H9 (cell line): ENCODE measurements around the gene ITSN2. TPM values are rescaled to one million over a fixed set of nuclear protein-coding genes. Genes with fewer than 3 reads are reported as not detected.

Source experiments
- DNase-seq: peaks from one replicate; pipeline ENCODE4 v3.0.0-alpha.2; 2017
- H2AFZ ChIP-seq: one replicate; pipeline ENCODE4 v1.6.1; 2013; ENCODE audit warnings: mild to moderate bottlenecking, low read length, control low read depth, moderate library complexity
- H2AK5ac ChIP-seq: 2 replicates; pipeline ENCODE4 v1.6.1; 2013; ENCODE audit warnings: low read length, control low read depth, mixed read lengths; ENCODE audit not compliant: insufficient read length
- H2BK120ac ChIP-seq: one replicate; pipeline ENCODE4 v1.6.1; 2013; ENCODE audit warnings: low read depth, mild to moderate bottlenecking, low read length, control low read depth, inconsistent platforms; ENCODE audit not compliant: poor library complexity, severe bottlenecking
- H2BK12ac ChIP-seq: 2 replicates; pipeline ENCODE4 v1.6.1; 2013; ENCODE audit warnings: low read length, control low read depth, mixed read lengths, low read depth; ENCODE audit not compliant: insufficient read length
- H2BK15ac ChIP-seq: 2 replicates; pipeline ENCODE4 v1.6.1; 2013; ENCODE audit warnings: low read depth, low read length, control low read depth
- H2BK20ac ChIP-seq: one replicate; pipeline ENCODE4 v1.6.1; 2013; ENCODE audit warnings: low read depth, mild to moderate bottlenecking, low read length, control low read depth, inconsistent platforms; ENCODE audit not compliant: poor library complexity, severe bottlenecking
- H2BK5ac ChIP-seq: 2 replicates; pipeline ENCODE4 v1.6.1; 2013; ENCODE audit warnings: low read length, control low read depth, mixed read lengths; ENCODE audit not compliant: insufficient read length
- H3K14ac ChIP-seq: 2 replicates; pipeline ENCODE4 v1.6.1; 2013; ENCODE audit warnings: low read length, control low read depth; ENCODE audit not compliant: insufficient read depth
- H3K18ac ChIP-seq: 2 replicates; pipeline ENCODE4 v1.6.1; 2013; ENCODE audit warnings: low read depth, mild to moderate bottlenecking, mixed read lengths, low read length, control low read depth; ENCODE audit not compliant: insufficient read length
- H3K23ac ChIP-seq: 2 replicates; pipeline ENCODE4 v1.6.1; 2013; ENCODE audit warnings: low read length, control low read depth, mixed read lengths, low read depth; ENCODE audit not compliant: insufficient read length
- H3K23me2 ChIP-seq: 2 replicates; pipeline ENCODE4 v1.6.1; 2013; ENCODE audit warnings: low read depth, mild to moderate bottlenecking, mixed read lengths, low read length, control low read depth; ENCODE audit not compliant: insufficient read length, poor library complexity, severe bottlenecking
- H3K27ac ChIP-seq: 2 replicates; pipeline ENCODE4 v1.5.1; 2013; ENCODE audit warnings: low read length, control low read depth, mixed read lengths, low read depth; ENCODE audit not compliant: insufficient read length
- H3K27me3 ChIP-seq: 2 replicates; pipeline ENCODE4 v1.6.1; 2013; ENCODE audit warnings: low read length, control low read depth, inconsistent platforms; ENCODE audit not compliant: insufficient read depth
- H3K4ac ChIP-seq: 2 replicates; pipeline ENCODE4 v1.6.1; 2013; ENCODE audit warnings: low read depth, mild to moderate bottlenecking, control low read depth, inconsistent platforms, low read length, moderate library complexity
- H3K4me1 ChIP-seq: 2 replicates; pipeline ENCODE4 v1.6.1; 2013; ENCODE audit warnings: low read length, control low read depth, inconsistent platforms; ENCODE audit not compliant: insufficient read depth
- H3K4me2 ChIP-seq: 2 replicates; pipeline ENCODE4 v1.6.1; 2013; ENCODE audit warnings: low read length, control low read depth, mixed read lengths; ENCODE audit not compliant: insufficient read length, insufficient read depth
- H3K56ac ChIP-seq: 2 replicates; pipeline ENCODE4 v1.6.1; 2013; ENCODE audit warnings: low read depth, mild to moderate bottlenecking, mixed read lengths, low read length, control low read depth; ENCODE audit not compliant: insufficient read length
- H3K79me1 ChIP-seq: 2 replicates; pipeline ENCODE4 v1.6.1; 2013; ENCODE audit warnings: low read depth, mild to moderate bottlenecking, moderate library complexity, low read length, control low read depth, inconsistent platforms; ENCODE audit not compliant: insufficient read depth, poor library complexity, severe bottlenecking
- H3K79me2 ChIP-seq: 2 replicates; pipeline ENCODE4 v1.6.1; 2013; ENCODE audit warnings: low read length, control low read depth, inconsistent platforms; ENCODE audit not compliant: insufficient read depth
- H3K9ac ChIP-seq: 2 replicates; pipeline ENCODE4 v1.6.1; 2013; ENCODE audit warnings: low read length, control low read depth, mixed read lengths; ENCODE audit not compliant: insufficient read length; ENCODE audit errors: extremely low read depth
- H3K9me3 ChIP-seq: one replicate; pipeline ENCODE4 v1.6.1; 2013; ENCODE audit warnings: low read depth, low read length, inconsistent platforms; ENCODE audit not compliant: control insufficient read depth
- H3T11ph ChIP-seq: one replicate; pipeline ENCODE4 v1.6.1; 2013; ENCODE audit warnings: mild to moderate bottlenecking, low read length, control low read depth, inconsistent platforms
- H4K20me1 ChIP-seq: one replicate; pipeline ENCODE4 v1.6.1; 2013; ENCODE audit not compliant: control insufficient read depth, insufficient read length, insufficient read depth
- H4K5ac ChIP-seq: 2 replicates; pipeline ENCODE4 v1.6.1; 2013; ENCODE audit warnings: low read depth, mild to moderate bottlenecking, mixed read lengths, low read length, control low read depth; ENCODE audit not compliant: insufficient read length
- H4K8ac ChIP-seq: replicated peaks from 2 replicates; pipeline ENCODE4 v1.6.1; 2013; ENCODE audit warnings: low read length, control low read depth, mixed read lengths, low read depth; ENCODE audit not compliant: insufficient read length
- H4K91ac ChIP-seq: 2 replicates; pipeline ENCODE4 v1.6.1; 2013; ENCODE audit warnings: low read depth, mild to moderate bottlenecking, moderate library complexity, mixed read lengths, low read length, control low read depth; ENCODE audit not compliant: insufficient read length
- H3K27ac Mint-ChIP-seq, 3 experiments: 2 replicates in 2 of 3; 3 replicates in 1 of 3; pipeline ENCODE4 v1.8.0; 2020 to 2021; ENCODE audit warnings: mixed read lengths in 3 of 3, mild to moderate bottlenecking in 1 of 3, moderate library complexity in 1 of 3
- H3K27me3 Mint-ChIP-seq: 2 replicates; pipeline ENCODE4 v1.8.0; 2021; ENCODE audit warnings: low read depth, mild to moderate bottlenecking, moderate library complexity, mixed read lengths
- H3K36me3 Mint-ChIP-seq, 3 experiments: 2 replicates in 2 of 3; 3 replicates in 1 of 3; pipeline ENCODE4 v1.8.0; 2020 to 2021; ENCODE audit warnings: low read depth in 3 of 3, mixed read lengths in 3 of 3; ENCODE audit not compliant: insufficient read depth in 1 of 3
- H3K4me1 Mint-ChIP-seq, 2 experiments: 2 replicates each; pipeline ENCODE4 v1.8.0; 2020; ENCODE audit warnings: mixed read lengths in 2 of 2
- H3K4me3 Mint-ChIP-seq, 2 experiments: 2 replicates in 1 of 2; 3 replicates in 1 of 2; pipeline ENCODE4 v1.8.0; 2020 to 2021; ENCODE audit warnings: mild to moderate bottlenecking in 2 of 2, mixed read lengths in 2 of 2, moderate library complexity in 1 of 2
- H3K9me3 Mint-ChIP-seq, 2 experiments: 2 replicates in 1 of 2; 3 replicates in 1 of 2; pipeline ENCODE4 v1.8.0; 2020; ENCODE audit warnings: mild to moderate bottlenecking in 2 of 2, mixed read lengths in 2 of 2, moderate library complexity in 1 of 2
- WGBS: extraction: QIAGEN DNeasy Blood & Tissue Kit; methylation state at CpG from one replicate; pipeline ENCODE4 v1.1.7; 2013; ENCODE audit warnings: missing lambda C conversion rate, low lambda C conversion rate, mixed read lengths; ENCODE audit not compliant: insufficient read length; ENCODE audit errors: extremely low coverage; 5-methylcytosine and 5-hydroxymethylcytosine counted together
- total RNA-seq: library from RNA; stranded (reverse); gene quantifications from 2 replicates; pipeline ENCODE4 v1.2.1, GENCODE V29; 2021
- TF ChIP-seq, protein P1 (sequence below): fragments of 200-600 bp; sonication (generic); conservative IDR thresholded peaks from 3 replicates; pipeline ENCODE4 v1.8.0; 2021; ENCODE audit warnings: antibody characterized with exemption, mild to moderate bottlenecking

The ITSN2 gene
- total RNA-seq, 1 experiment from 2014 or later: 17.0 TPM

DNA sequence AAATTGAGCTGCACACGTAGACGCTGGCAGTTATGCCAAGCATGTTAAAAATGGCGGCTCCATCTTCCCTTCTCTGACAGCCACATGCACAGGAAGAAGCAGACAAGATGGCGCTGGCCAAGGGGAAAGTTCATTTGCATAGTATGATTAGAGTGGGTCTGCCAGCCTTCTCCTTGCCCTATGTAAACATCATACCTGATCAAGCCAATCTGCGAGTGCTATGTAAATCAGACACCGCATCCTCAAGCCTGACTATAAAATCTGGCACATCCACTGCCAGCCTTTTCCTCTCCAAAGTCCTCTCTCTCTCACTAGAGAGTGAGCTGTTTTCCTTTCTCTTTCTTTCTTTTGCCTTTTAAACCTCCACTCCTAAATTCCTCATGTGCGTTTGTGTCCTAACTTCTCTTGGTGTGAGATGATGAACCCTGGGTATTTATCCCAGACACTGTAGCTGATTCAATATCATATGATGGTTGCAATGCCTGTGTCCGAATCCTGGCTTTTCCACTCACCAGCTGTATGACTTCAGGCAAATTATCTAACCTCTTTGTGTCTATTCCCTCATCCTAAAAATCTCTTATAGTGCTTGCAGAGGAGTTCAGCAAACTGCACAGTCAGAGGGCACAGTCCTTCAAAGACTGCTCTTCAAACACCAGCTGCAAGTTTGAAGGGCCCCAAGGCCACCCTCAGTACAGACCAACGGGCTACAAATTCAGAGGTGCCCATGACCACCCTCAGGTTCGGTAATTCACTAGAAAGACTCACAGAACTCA lies 39.3 kb upstream of the ITSN2 start:
- no peak overlapping the region for H3T11ph ChIP-seq
- TF ChIP-seq, protein P1, sequence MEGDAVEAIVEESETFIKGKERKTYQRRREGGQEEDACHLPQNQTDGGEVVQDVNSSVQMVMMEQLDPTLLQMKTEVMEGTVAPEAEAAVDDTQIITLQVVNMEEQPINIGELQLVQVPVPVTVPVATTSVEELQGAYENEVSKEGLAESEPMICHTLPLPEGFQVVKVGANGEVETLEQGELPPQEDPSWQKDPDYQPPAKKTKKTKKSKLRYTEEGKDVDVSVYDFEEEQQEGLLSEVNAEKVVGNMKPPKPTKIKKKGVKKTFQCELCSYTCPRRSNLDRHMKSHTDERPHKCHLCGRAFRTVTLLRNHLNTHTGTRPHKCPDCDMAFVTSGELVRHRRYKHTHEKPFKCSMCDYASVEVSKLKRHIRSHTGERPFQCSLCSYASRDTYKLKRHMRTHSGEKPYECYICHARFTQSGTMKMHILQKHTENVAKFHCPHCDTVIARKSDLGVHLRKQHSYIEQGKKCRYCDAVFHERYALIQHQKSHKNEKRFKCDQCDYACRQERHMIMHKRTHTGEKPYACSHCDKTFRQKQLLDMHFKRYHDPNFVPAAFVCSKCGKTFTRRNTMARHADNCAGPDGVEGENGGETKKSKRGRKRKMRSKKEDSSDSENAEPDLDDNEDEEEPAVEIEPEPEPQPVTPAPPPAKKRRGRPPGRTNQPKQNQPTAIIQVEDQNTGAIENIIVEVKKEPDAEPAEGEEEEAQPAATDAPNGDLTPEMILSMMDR: no peak
- no peaks in the 10 kb centered on the region for H3K27me3 ChIP-seq
- no peaks in the 10 kb centered on the region for H3K23me2 ChIP-seq
- Mint-ChIP-seq H3K9me3 (peaks cover 2 to 3% of the 10 kb centered on the region in 2 experiments; a peak in 3 of 5 replicates), H3K27me3 (no peaks in the 10 kb centered on the region), H3K4me1 (peaks cover 0 to 10% of the 10 kb centered on the region in 2 experiments; a peak in 3 of 4 replicates), H3K36me3 (peaks cover 0 to 2% (median 0%) of the 10 kb centered on the region in 3 experiments; a peak in 1 of 7 replicates), H3K27ac (peak overlapping the region in 1 of 3 experiments; percentile 8; a peak in 1 of 7 replicates), H3K4me3 (no peak overlapping the region)
- H4K8ac ChIP-seq: no peak overlapping the region
- H3K79me1 ChIP-seq: no peaks in the 10 kb centered on the region
- H3K56ac ChIP-seq: no peak overlapping the region
- H2AK5ac ChIP-seq: no peak overlapping the region
- H3K18ac ChIP-seq: no peak overlapping the region
- no peaks in the 10 kb centered on the region for H3K4me1 ChIP-seq
- H3K14ac ChIP-seq: no peak overlapping the region
- no peak overlapping the region for H4K5ac ChIP-seq
- H3K4ac ChIP-seq: no peak overlapping the region
- no peak overlapping the region for H3K4me2 ChIP-seq
- no peak overlapping the region for H2BK15ac ChIP-seq
- H3K23ac ChIP-seq: no peak overlapping the region
- no peak for DNase-seq
- H2AFZ ChIP-seq: no peak overlapping the region
- no peak overlapping the region for H3K27ac ChIP-seq
- no peak overlapping the region for H2BK120ac ChIP-seq
- H2BK12ac ChIP-seq: no peak overlapping the region
- H3K79me2 ChIP-seq: no peaks in the 10 kb centered on the region
- no CpG with 5 or more reads among the region's 10 CpGs for WGBS
- H2BK20ac ChIP-seq: no peak overlapping the region
- H3K9ac ChIP-seq: no peak overlapping the region
- no peak overlapping the region for H2BK5ac ChIP-seq
- H3K9me3 ChIP-seq: no peaks in the 10 kb centered on the region
- H4K91ac ChIP-seq: no peak overlapping the region
- H4K20me1 ChIP-seq: no peaks in the 10 kb centered on the region
